SU-DHL-6 (cell line): Measurements from ENCODE around the gene NYAP2.

ENCODE experiments used
- CTCF ChIP-seq: fragments of 200-600 bp; sonication (generic); IDR thresholded peaks from one replicate; pipeline ENCODE4 v1.5.1; 2017; ENCODE audit warnings: antibody characterized with exemption, mild to moderate bottlenecking, low read length, moderate library complexity; ENCODE audit not compliant: insufficient read depth, poor library complexity, severe bottlenecking
- EZH2phosphoT487 ChIP-seq: fragments of 200-600 bp; sonication (generic), shearing (Covaris generic); conservative IDR thresholded peaks from 2 replicates; pipeline ENCODE4 v1.6.1; 2018; ENCODE audit warnings: mild to moderate bottlenecking, antibody characterized with exemption, low read length, moderate library complexity, mixed read lengths

DNA sequence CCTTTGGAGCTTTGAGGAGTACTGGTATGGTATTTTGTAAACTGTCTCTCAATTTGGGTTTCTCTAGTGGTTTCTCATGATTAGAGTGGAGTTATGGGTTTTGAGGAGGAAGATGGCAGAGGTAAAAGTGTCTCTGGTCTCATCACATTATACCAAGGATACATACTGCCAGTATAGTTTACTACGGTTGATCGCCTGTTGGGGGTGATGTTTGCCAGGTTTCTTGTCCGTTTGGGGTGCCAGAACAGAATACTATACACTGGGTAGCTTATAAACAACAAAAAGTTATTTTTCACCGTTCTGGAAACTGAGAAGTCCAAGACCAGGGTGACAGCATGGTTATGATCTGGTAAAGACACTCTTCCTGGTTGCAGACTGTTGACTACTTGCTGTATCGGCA, 293.7 kb downstream of the NYAP2 start:
- no peak for TF ChIP-seq CTCF
- TF ChIP-seq EZH2phosphoT487, result no peak
